Keratinocyte (primary cell): ENCODE results near the gene AMMECR1L. TPM values are rescaled to one million over a fixed set of nuclear protein-coding genes. Genes with fewer than 3 reads are reported as not detected.
A peak's percentile ranks its signal among the peaks of the same experiment; 100 is the strongest.

ENCODE experiments used
- DNase-seq: peaks from one replicate; pipeline ENCODE4 v3.0.0-alpha.2; 2011; ENCODE audit warnings: low read depth, missing footprints, low spot score
- FAIRE-seq: peaks from 2 replicates; lab custom pipeline; 2011; peaks lifted over from hg19 to GRCh38; lab: Jason Lieb, UNC
- H2AFZ ChIP-seq: 2 replicates; pipeline ENCODE4 v1.6.0; 2012; ENCODE audit warnings: low read length, control low read depth, inconsistent platforms; ENCODE audit not compliant: control insufficient read depth
- H3K27ac ChIP-seq: 2 replicates; pipeline ENCODE4 v1.5.1; 2011; ENCODE audit warnings: low read length; ENCODE audit not compliant: control insufficient read depth, insufficient read depth
- H3K27me3 ChIP-seq: 3 replicates; pipeline ENCODE4 v1.6.0; 2011; ENCODE audit warnings: low read length; ENCODE audit not compliant: control insufficient read depth, insufficient read depth; ENCODE audit errors: extremely low read depth
- H3K36me3 ChIP-seq, 2 experiments: 2 replicates in 1 of 2; 3 replicates in 1 of 2; pipeline ENCODE4 v1.5.1; 2011; ENCODE audit warnings: low read length in 2 of 2, mild to moderate bottlenecking in 1 of 2; ENCODE audit not compliant: control insufficient read depth in 2 of 2, insufficient read depth in 2 of 2; ENCODE audit errors: extremely low read depth in 1 of 2
- H3K4me1 ChIP-seq: 3 replicates; pipeline ENCODE4 v1.5.1; 2011; ENCODE audit warnings: low read length; ENCODE audit not compliant: control insufficient read depth, insufficient read depth; ENCODE audit errors: extremely low read depth
- H3K4me2 ChIP-seq: 3 replicates; pipeline ENCODE4 v1.6.0; 2011; ENCODE audit warnings: low read depth, low read length; ENCODE audit not compliant: control insufficient read depth, insufficient read depth; ENCODE audit errors: extremely low read depth
- H3K4me3 ChIP-seq, 3 experiments: fragments of 200-600 bp in 1 of 3; sonication (generic) in 1 of 3; 2 replicates in 2 of 3; 3 replicates in 1 of 3; pipeline ENCODE4 v1.5.1; 2011 to 2016; ENCODE audit warnings: low read length in 3 of 3, mild to moderate bottlenecking in 3 of 3, control low read depth in 2 of 3, inconsistent platforms in 1 of 3, low read depth in 1 of 3, mixed read lengths in 1 of 3, mixed run types in 1 of 3, moderate library complexity in 1 of 3; ENCODE audit not compliant: control insufficient read depth in 2 of 3, insufficient read depth in 2 of 3; ENCODE audit errors: extremely low read depth in 1 of 3
- H3K79me2 ChIP-seq: 2 replicates; pipeline ENCODE4 v1.6.0; 2012; ENCODE audit warnings: low read length; ENCODE audit not compliant: control insufficient read depth, insufficient read depth
- H3K9ac ChIP-seq: 3 replicates; pipeline ENCODE4 v1.6.0; 2011; ENCODE audit warnings: low read length; ENCODE audit not compliant: control insufficient read depth, insufficient read depth; ENCODE audit errors: extremely low read depth
- H3K9me1 ChIP-seq: 3 replicates; pipeline ENCODE4 v1.6.0; 2011; ENCODE audit warnings: low read length; ENCODE audit not compliant: control insufficient read depth, insufficient read depth; ENCODE audit errors: extremely low read depth
- H3K9me3 ChIP-seq: 2 replicates; pipeline ENCODE4 v1.5.1; 2012; ENCODE audit warnings: low read depth, low read length; ENCODE audit not compliant: control insufficient read depth
- H4K20me1 ChIP-seq: 3 replicates; pipeline ENCODE4 v1.6.0; 2011; ENCODE audit warnings: low read length; ENCODE audit not compliant: control insufficient read depth, insufficient read depth; ENCODE audit errors: extremely low read depth
- CTCF ChIP-seq, 3 experiments: IDR thresholded peaks in 1 of 3; conservative IDR thresholded peaks in 1 of 3; optimal IDR thresholded peaks in 1 of 3; 2 replicates in 2 of 3; 3 replicates in 1 of 3; pipeline versions ENCODE3 to v1.5.1; 2011; ENCODE audit warnings: low read length in 3 of 3, mild to moderate bottlenecking in 3 of 3, moderate library complexity in 2 of 3, control low read depth in 1 of 3, inconsistent platforms in 1 of 3; ENCODE audit not compliant: insufficient read depth in 2 of 3; ENCODE audit errors: extremely low read depth in 1 of 3
- EZH2 ChIP-seq: IDR thresholded peaks from one replicate; pipeline ENCODE4 v1.6.1; 2012; ENCODE audit warnings: inconsistent platforms, mild to moderate bottlenecking, low read length, moderate library complexity
- dilution Hi-C: fragments of 300-500 bp; cut with MboI; formaldehyde crosslinking; loops from one replicate; pipeline ENCODE4 v1.7.0; 2020; ENCODE audit warnings: low sequenced_read_pairs; ENCODE audit not compliant: extremely low pct_ligation_motif_present
- polyA plus RNA-seq, 5 experiments: library from polyadenylated mRNA; depleted of rRNA in 3 of 5; stranded (reverse) in 3 of 5; stranded (forward) in 1 of 5; unstranded in 1 of 5; fragments of >200 nt; gene quantifications; 1 replicate in 1 of 5; 2 replicates in 3 of 5; 3 replicates in 1 of 5; pipeline versions ENCODE4 v1.2.1 to v1.2.3, GENCODE V29; 2011 to 2012; ENCODE audit warnings: missing spikeins in 2 of 5, low read depth in 1 of 5, low replicate concordance in 1 of 5

AMMECR1L gene
- polyA plus RNA-seq, 1 donor (not counting 4 experiments of a cell fraction or from before 2014, with no cell fraction given), result 16.8 TPM

- no peaks in the 10 kb centered on the region for H3K9me1 ChIP-seq
- H3K4me3 ChIP-seq, result no peak overlapping the region
- dilution Hi-C loops, result no loop called here
- H3K9ac ChIP-seq, result no peak overlapping the region
- H3K9me3 ChIP-seq, result no peaks in the 10 kb centered on the region
- no peaks in the 10 kb centered on the region for H3K79me2 ChIP-seq
- peaks cover 8% of the 10 kb centered on the region for H3K4me1 ChIP-seq
- no peaks in the 10 kb centered on the region for H4K20me1 ChIP-seq
- DNase-seq (peak; percentile 2), FAIRE-seq (peak; percentile 61)
- no peak overlapping the region for H3K27ac ChIP-seq
- TF ChIP-seq CTCF (optimal IDR thresholded peaks at IDR 0.05 in 1 of 3, IDR thresholded peaks at IDR 0.05 in 1 of 3, conservative IDR thresholded peaks at IDR 0.05 in 1 of 3; ENCODE audit: extremely low read depth in 1 of 3, insufficient read depth in 2 of 3, low read length in 3 of 3) (no peak), EZH2 (no peak)
- H3K27me3 ChIP-seq, result peaks cover 8% of the 10 kb centered on the region
- no peak overlapping the region for H2AFZ ChIP-seq
- H3K4me2 ChIP-seq, result no peak overlapping the region
- no peaks in the 10 kb centered on the region for H3K36me3 ChIP-seq
These were observed 46.6 kb upstream of the AMMECR1L start for GRCh38 chr2:127932199-127932876.

GRCh38 chr2:127929449-127929848 is 43.7 kb upstream of the AMMECR1L start:
- Histone ChIP-seq H3K36me3 (no peaks in the 10 kb centered on the region), H4K20me1 (no peaks in the 10 kb centered on the region), H3K27me3 (peaks cover 8% of the 10 kb centered on the region), H3K4me1 (peaks cover 8% of the 10 kb centered on the region), H3K9ac (no peak overlapping the region), H3K9me1 (no peaks in the 10 kb centered on the region), H3K27ac (no peak overlapping the region), H3K9me3 (no peaks in the 10 kb centered on the region), H2AFZ (no peak overlapping the region), H3K4me3 (no peak overlapping the region), H3K4me2 (no peak overlapping the region), H3K79me2 (no peaks in the 10 kb centered on the region)
- DNase-seq (no peak), FAIRE-seq (no peak)
- TF ChIP-seq EZH2, result no peak
- dilution Hi-C loops, result no loop called here

- TF ChIP-seq EZH2 (no peak), CTCF (optimal IDR thresholded peaks at IDR 0.05 in 1 of 3, IDR thresholded peaks at IDR 0.05 in 1 of 3, conservative IDR thresholded peaks at IDR 0.05 in 1 of 3; ENCODE audit: extremely low read depth in 1 of 3, insufficient read depth in 2 of 3, low read length in 3 of 3) (no peak)
- Histone ChIP-seq H2AFZ (no peak overlapping the region), H3K4me1 (peaks cover 3% of the 10 kb centered on the region), H3K4me3 (no peak overlapping the region), H3K4me2 (no peak overlapping the region), H3K27me3 (peaks cover 8% of the 10 kb centered on the region), H3K9ac (no peak overlapping the region), H4K20me1 (no peaks in the 10 kb centered on the region), H3K79me2 (no peaks in the 10 kb centered on the region), H3K36me3 (no peaks in the 10 kb centered on the region), H3K9me3 (no peaks in the 10 kb centered on the region), H3K9me1 (no peaks in the 10 kb centered on the region), H3K27ac (no peak overlapping the region)
- no peak for FAIRE-seq
- no peak for DNase-seq
- dilution Hi-C loops, result no loop called here
These were observed 41.6 kb upstream of the AMMECR1L start for GRCh38 chr2:127927384-127927783.
